Heart right ventricle (tissue), 16 donors: Measurements from ENCODE around the gene PAQR6. TPM values are rescaled to one million over a fixed set of nuclear protein-coding genes. Genes with fewer than 3 reads are reported as not detected.

Experiments
- ATAC-seq, 8 donors: fragments of 200-7000 bp; cut with Tn5 transposase; one replicate each; pipeline ENCODE4 v1.9.1; 2020; ENCODE audit warnings: mild to moderate bottlenecking in 8 of 8, moderate library complexity in 8 of 8, moderate number of reproducible peaks in 1 of 8
- DNase-seq, 2 donors: peaks; one replicate each; pipeline ENCODE4 v3.0.0-alpha.2; 2020
- H3K27ac ChIP-seq, 10 donors: fragments of 200-600 bp; sonication (generic) in 2 of 10; one replicate each; pipeline versions ENCODE4 v1.5.0 to v1.8.0; 2020 to 2022; ENCODE audit warnings: mild to moderate bottlenecking in 3 of 10
- H3K27me3 ChIP-seq, 7 donors: fragments of 200-600 bp; one replicate each; pipeline ENCODE4 v1.8.0; 2021 to 2022; ENCODE audit warnings: mild to moderate bottlenecking in 2 of 7
- H3K36me3 ChIP-seq, 9 donors: fragments of 200-600 bp; sonication (generic) in 1 of 9; one replicate each; pipeline versions ENCODE4 v1.5.0 to v1.8.0; 2020 to 2022; ENCODE audit warnings: mild to moderate bottlenecking in 2 of 9
- H3K4me1 ChIP-seq, 9 donors: fragments of 200-600 bp; sonication (generic) in 1 of 9; one replicate each; pipeline versions ENCODE4 v1.5.0 to v1.8.0; 2020 to 2022; ENCODE audit warnings: mild to moderate bottlenecking in 4 of 9
- H3K4me3 ChIP-seq, 10 donors: fragments of 200-600 bp; sonication (generic) in 2 of 10; one replicate each; pipeline versions ENCODE4 v1.5.0 to v1.8.0; 2020 to 2022; ENCODE audit warnings: mild to moderate bottlenecking in 7 of 10, moderate library complexity in 2 of 10
- H3K9me3 ChIP-seq, 11 donors: fragments of 200-600 bp in 10 of 11; sonication (generic) in 2 of 11; one replicate each; pipeline versions ENCODE4 v1.5.0 to v1.8.0; 2013 to 2022; ENCODE audit warnings: mild to moderate bottlenecking in 2 of 11, control low read depth in 1 of 11, moderate library complexity in 1 of 11
- WGBS, 2 donors: extraction: QIAGEN DNeasy Blood & Tissue Kit; methylation state at CpG; one replicate each; pipeline ENCODE4 v1.1.7; 2013; ENCODE audit warnings: inconsistent platforms in 1 of 2; 5-methylcytosine and 5-hydroxymethylcytosine counted together
- intact Hi-C, 10 donors: fragments of 100-400 bp; cut with DNase I; formaldehyde crosslinking; loops; one replicate each; pipeline versions ENCODE4 v1.11.1 to v1.14.2; 2022
- polyA plus RNA-seq, 2 donors: library from polyadenylated mRNA; stranded (reverse); fragments of 200-250 nt; gene quantifications; one replicate each; pipeline ENCODE4 v1.2.3, GENCODE V29; 2013
- total RNA-seq, 10 donors: library from RNA; stranded (reverse); fragmentation: NEBNext Ultra II Directional in 3 of 10; extraction: Animal tissue kit (Norgen Biotek cat#: 25700) in 3 of 10; gene quantifications; one replicate each; pipeline versions ENCODE4 v1.2.1 to v1.2.4, GENCODE V29; 2021 to 2023
- TF ChIP-seq, protein P1 (sequence below), 9 donors: fragments of 200-600 bp; sonication (generic) in 2 of 9; IDR thresholded peaks; one replicate each; pipeline versions ENCODE4 v1.5.0 to v1.8.0; 2021 to 2022; ENCODE audit warnings: antibody characterized with exemption in 9 of 9, mild to moderate bottlenecking in 5 of 9, moderate library complexity in 1 of 9
- donor health status: Arrhythmogenic right ventricular cardiomyopathy.
- donor health status: ischemic (EF 13 %, LVEDD 7.1; RV severe dilation, severe dysfunction).
- donor health status: healthy with polysubstance abuse.
- donor health status: DM: no; HTN: yes; CAD: no.
- donor health status: DM: no; HTN: no; CAD: no.
- donor health status: ischemic (EF 25% LVEDD 6.9; RV normal size, moderate dysfunction).
- donor health status: ischemic (EF 25% LVEDD 5.7; RV mildly dilated, moderate dysfunction).
- donor health status: healthy.
- donor health status: DM: yes; HTN: yes; CAD: no.
- donor health status: Ischemic cardiomyopathy.
- donor health status: ischemic (EF 35%, LVEDD 5.7; RV mildly dilated, moderate dysfunction).
- donor health status: nonischemic (EF 11% LVEDD 7.7; RV severe dilation, severe dysfunction).
- donor health status: DM: yes; HTN: yes; CAD: no.
- donor health status: PGD.
- donor health status: ischemic (EF 29% LVEDD 5.4; RV normal size, mild dysfunction).
- donor health status: nonischemic (EF 23%, LVEDD 6.1; RV moderate dilation, normal function).

The PAQR6 gene
- total and polyA plus RNA-seq, 12 donors = 0.39 to 1.5 (median 0.77) TPM

DNA sequence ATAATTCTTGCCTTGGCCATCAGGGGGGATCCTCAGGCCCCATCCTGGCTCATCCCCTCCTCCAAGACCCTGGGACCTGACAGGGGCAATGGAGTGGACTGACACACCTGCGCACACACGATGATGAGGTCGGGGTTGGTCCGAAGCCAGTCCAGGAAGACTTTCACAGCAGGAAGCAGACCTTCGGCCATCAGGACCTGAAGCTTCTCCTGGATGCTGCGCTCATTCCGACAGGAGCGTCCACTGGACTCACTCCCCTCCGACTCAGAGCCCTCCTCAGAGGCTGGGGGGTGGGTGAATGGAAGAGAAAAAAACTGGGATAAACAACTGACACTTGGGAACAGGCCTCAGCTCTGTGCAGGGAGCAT lies 15.4 kb upstream of the PAQR6 start:
- no peak for DNase-seq
- H3K27ac ChIP-seq = no peak overlapping the region
- WGBS, 2 donors = 82 to 93% methylated on average over 9 of the region's 9 CpGs
- H3K4me1 ChIP-seq = no peaks in the 10 kb centered on the region
- peak in 1 of 8 donors; percentile 11 for ATAC-seq
- intact Hi-C loops = loop anchor here in 1 of 10 donors (10.0 kb wide), 1 partner anchor 52 kb away; no protein-coding TSS in a partner anchor
- TF ChIP-seq, protein P1, sequence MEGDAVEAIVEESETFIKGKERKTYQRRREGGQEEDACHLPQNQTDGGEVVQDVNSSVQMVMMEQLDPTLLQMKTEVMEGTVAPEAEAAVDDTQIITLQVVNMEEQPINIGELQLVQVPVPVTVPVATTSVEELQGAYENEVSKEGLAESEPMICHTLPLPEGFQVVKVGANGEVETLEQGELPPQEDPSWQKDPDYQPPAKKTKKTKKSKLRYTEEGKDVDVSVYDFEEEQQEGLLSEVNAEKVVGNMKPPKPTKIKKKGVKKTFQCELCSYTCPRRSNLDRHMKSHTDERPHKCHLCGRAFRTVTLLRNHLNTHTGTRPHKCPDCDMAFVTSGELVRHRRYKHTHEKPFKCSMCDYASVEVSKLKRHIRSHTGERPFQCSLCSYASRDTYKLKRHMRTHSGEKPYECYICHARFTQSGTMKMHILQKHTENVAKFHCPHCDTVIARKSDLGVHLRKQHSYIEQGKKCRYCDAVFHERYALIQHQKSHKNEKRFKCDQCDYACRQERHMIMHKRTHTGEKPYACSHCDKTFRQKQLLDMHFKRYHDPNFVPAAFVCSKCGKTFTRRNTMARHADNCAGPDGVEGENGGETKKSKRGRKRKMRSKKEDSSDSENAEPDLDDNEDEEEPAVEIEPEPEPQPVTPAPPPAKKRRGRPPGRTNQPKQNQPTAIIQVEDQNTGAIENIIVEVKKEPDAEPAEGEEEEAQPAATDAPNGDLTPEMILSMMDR (IDR thresholded peaks at IDR 0.05) = no peak
- peaks cover 15 to 100% (median 87%) of the 10 kb centered on the region in 9 donors for H3K36me3 ChIP-seq
- no peaks in the 10 kb centered on the region for H3K9me3 ChIP-seq
- no peaks in the 10 kb centered on the region for H3K27me3 ChIP-seq
- no peak overlapping the region for H3K4me3 ChIP-seq

DNA sequence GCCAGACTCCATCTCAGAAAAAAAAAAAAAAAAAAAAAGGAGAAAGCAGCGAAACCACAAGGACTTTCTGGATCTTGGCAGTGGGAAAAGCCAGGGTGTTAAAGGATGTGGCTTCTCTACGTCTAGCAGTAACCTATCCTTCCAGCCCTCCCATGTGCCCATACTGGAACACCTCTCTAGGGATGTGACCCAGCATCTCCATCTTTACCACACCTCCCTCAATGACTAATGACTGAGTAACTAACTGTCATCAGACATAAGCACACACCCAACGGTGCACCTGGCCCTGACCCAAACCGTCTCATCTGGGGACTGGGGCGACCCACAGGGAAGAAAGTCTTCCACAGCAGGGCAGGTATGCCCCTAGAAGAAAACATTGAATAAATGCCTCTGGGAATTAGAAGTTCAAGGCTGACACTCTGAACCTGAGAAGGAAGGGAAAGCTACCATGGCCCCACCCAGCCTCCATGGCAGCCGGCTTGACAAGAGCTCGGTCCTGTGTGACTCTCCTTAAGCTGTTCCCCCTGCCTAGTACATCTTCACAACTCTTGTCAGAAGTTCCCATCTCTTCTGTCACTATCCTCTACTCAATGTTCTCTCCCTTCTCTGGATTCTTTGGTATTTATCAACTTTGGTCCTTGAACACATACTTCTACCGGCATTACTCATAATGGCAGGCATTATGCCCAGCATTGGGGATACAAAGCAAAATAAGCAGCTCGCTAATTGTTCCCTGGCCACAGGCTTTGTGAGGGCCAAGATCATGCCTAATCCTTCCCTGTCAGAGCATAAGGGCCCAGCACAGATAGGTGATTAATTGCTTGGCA lies 14.8 kb upstream of the PAQR6 start:
- Histone ChIP-seq H3K36me3 (peaks cover 15 to 100% (median 88%) of the 10 kb centered on the region in 9 donors), H3K4me1 (no peaks in the 10 kb centered on the region), H3K4me3 (no peak overlapping the region), H3K27me3 (no peaks in the 10 kb centered on the region), H3K27ac (no peak overlapping the region), H3K9me3 (no peaks in the 10 kb centered on the region)
- intact Hi-C loops = loop anchor here in 1 of 10 donors (10.0 kb wide), 1 partner anchor 52 kb away; no protein-coding TSS in a partner anchor
- TF ChIP-seq, protein P1 (IDR thresholded peaks at IDR 0.05) = no peak
- no peak for DNase-seq
- WGBS, 2 donors = 84 to 90% methylated on average over 9 of the region's 9 CpGs
- ATAC-seq = peak in 1 of 8 donors; percentile 16

DNA sequence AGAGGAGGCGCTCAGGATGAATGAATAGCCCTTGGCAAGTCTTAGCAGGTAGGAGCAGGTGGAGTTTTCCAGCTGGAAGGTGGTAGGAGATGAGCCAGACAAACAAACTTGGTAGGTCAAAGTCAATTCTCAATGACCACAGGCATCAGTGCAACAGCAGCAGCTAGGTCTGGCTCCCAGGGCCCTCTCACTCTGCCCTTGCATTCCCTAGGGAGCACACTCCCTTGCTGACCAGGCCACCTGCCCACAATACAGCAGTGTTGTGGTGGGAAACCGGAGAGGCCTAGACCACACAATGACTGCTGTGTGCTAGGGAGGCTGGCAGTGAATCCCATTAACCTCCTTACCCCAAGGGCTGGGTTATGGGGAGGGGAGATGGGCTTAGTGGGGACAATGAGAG lies 13.0 kb upstream of the PAQR6 start:
- Histone ChIP-seq H3K4me3 (no peak overlapping the region), H3K36me3 (peaks cover 6 to 100% (median 85%) of the 10 kb centered on the region in 9 donors), H3K27ac (no peak overlapping the region), H3K4me1 (no peaks in the 10 kb centered on the region), H3K27me3 (no peaks in the 10 kb centered on the region), H3K9me3 (no peaks in the 10 kb centered on the region)
- ATAC-seq (no peak), DNase-seq (no peak)
- TF ChIP-seq, protein P1 (IDR thresholded peaks at IDR 0.05) = no peak
- WGBS, 2 donors = 78 to 94% methylated on average over 2 of the region's 2 CpGs
- intact Hi-C loops = loop anchor here in 1 of 10 donors (10.0 kb wide), 1 partner anchor 54 kb away; no protein-coding TSS in a partner anchor

DNA sequence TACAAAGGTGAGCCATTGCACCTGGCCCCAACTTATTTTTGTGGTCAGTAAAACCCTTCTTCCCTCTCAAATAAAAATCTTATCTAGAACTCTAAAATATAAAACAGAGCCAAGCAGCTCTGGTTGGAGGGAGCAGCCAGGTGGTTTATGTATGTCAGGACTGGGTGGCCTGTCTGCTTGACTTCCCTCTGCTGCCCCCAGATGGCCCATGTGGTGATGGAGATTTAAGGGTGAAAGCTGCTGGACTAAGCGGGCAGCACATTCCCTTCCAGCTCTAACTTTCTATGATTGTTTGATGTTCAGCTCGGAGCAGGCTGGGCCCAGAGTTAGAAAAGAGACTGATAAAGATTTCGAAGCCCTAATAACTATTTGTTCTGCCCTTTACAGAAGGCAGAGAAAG lies 11.9 kb upstream of the PAQR6 start:
- H3K9me3 ChIP-seq = no peaks in the 10 kb centered on the region
- 60 to 78% methylated on average over 3 of the region's 3 CpGs for WGBS, 2 donors
- no peak for ATAC-seq
- H3K4me3 ChIP-seq = no peak overlapping the region
- H3K4me1 ChIP-seq = no peaks in the 10 kb centered on the region
- H3K27me3 ChIP-seq = no peaks in the 10 kb centered on the region
- no peak for DNase-seq
- H3K27ac ChIP-seq = no peak overlapping the region
- intact Hi-C loops = loop anchor here in 1 of 10 donors (10.0 kb wide), 1 partner anchor 55 kb away; no protein-coding TSS in a partner anchor
- peaks cover 6 to 100% (median 77%) of the 10 kb centered on the region in 9 donors for H3K36me3 ChIP-seq
- TF ChIP-seq, protein P1 (IDR thresholded peaks at IDR 0.05) = peak in 1 of 9 donors; percentile 12
